ENCODE results near the gene SLC38A8.

DNA sequence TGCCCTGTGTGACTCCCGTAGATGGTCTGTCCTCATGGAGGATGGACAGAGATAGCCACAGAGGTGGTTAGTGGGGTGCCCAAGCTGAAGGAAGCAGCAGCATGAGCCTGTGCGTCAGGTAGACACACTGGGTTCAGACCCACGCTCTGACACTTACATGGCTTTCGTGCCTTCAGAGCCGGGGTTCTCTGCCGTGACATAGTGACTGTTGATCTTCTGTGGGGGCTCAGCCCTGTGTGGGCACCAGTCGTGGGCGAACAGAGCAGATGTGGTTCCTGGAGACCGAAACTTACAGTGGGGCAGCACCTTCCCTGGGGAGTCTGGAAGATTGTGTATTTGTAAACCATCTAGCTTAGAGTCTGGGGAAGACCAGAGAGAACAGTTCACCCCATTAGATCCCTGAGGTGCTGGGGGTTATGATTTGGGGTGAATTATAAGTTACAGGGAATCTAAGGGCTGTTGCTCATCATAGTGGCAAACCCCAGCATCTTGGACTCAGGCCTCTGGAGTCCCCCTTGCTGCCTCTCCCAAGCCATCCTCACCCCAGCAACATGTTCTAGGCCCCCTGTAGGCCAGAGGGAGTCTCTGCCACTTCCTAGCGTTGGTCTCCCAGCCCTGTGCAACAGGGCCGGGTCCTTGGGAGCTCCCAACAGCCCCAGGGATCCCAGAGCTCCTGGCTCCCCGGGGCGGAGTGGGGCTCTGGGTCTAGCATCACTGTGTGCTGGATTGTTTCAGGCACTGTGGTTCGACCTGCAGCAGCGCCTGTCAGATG lies 45.9 kb downstream of the SLC38A8 start:
- TF ChIP-seq POLR2A (IDR thresholded peaks at IDR 0.05) = no peak
- TF ChIP-seq, protein P1, sequence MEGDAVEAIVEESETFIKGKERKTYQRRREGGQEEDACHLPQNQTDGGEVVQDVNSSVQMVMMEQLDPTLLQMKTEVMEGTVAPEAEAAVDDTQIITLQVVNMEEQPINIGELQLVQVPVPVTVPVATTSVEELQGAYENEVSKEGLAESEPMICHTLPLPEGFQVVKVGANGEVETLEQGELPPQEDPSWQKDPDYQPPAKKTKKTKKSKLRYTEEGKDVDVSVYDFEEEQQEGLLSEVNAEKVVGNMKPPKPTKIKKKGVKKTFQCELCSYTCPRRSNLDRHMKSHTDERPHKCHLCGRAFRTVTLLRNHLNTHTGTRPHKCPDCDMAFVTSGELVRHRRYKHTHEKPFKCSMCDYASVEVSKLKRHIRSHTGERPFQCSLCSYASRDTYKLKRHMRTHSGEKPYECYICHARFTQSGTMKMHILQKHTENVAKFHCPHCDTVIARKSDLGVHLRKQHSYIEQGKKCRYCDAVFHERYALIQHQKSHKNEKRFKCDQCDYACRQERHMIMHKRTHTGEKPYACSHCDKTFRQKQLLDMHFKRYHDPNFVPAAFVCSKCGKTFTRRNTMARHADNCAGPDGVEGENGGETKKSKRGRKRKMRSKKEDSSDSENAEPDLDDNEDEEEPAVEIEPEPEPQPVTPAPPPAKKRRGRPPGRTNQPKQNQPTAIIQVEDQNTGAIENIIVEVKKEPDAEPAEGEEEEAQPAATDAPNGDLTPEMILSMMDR (IDR thresholded peaks at IDR 0.05) = no peak
- TF ChIP-seq POLR2AphosphoS5 (IDR thresholded peaks at IDR 0.05; ENCODE audit: insufficient read depth in 1 of 2, low read depth in 1 of 2) = no peak

Measured in vagina (tissue), 2 donors.